H1 (cell line): Measurements from ENCODE around the gene FRK. TPM values are rescaled to one million over a fixed set of nuclear protein-coding genes. Genes with fewer than 3 reads are reported as not detected.

Experiments used
- CTCF ChIP-seq, 3 experiments: IDR thresholded peaks; 1 replicate in 2 of 3; 2 replicates in 1 of 3; pipeline versions ENCODE4 v1.5.1 to v1.6.1; 2011; ENCODE audit warnings: low read length in 3 of 3, mild to moderate bottlenecking in 3 of 3, inconsistent platforms in 2 of 3, low read depth in 1 of 3, moderate library complexity in 1 of 3; ENCODE audit not compliant: insufficient read depth in 1 of 3; ENCODE audit errors: control extremely low read depth in 1 of 3
- TBP ChIP-seq: IDR thresholded peaks from 2 replicates; pipeline ENCODE4 v1.6.1; 2011; ENCODE audit warnings: low read depth, low read length, improper control_type of control experiment
- polyA plus RNA-seq, 7 experiments: library from polyadenylated mRNA; depleted of rRNA in 3 of 7; stranded (reverse) in 5 of 7; unstranded in 2 of 7; fragments of >200 nt in 5 of 7; fragments of 200-250 nt in 2 of 7; gene quantifications; 1 replicate in 5 of 7; 2 replicates in 1 of 7; 4 replicates in 1 of 7; pipeline versions ENCODE4 v1.2.1 to v1.2.3, GENCODE V29; 2011 to 2013; ENCODE audit warnings: missing spikeins in 2 of 7, mixed read lengths in 2 of 7
- total RNA-seq: library from RNA; stranded (reverse); fragmentation: NEBNext Ultra II Directional; extraction: Animal tissue kit (Norgen Biotek cat#: 25700); gene quantifications from 2 replicates; pipeline ENCODE4 v1.2.1, GENCODE V29; 2021

The FRK gene
- total and polyA plus RNA-seq, 2 of the 8 experiments (the other 6 are each of a cell fraction or from before 2014, with no cell fraction given), result 0.11 to 0.24 TPM

- TF ChIP-seq CTCF (IDR thresholded peaks at IDR 0.05; ENCODE audit: control extremely low read depth in 1 of 3, insufficient read depth in 1 of 3, low read depth in 1 of 3, low read length in 3 of 3) (no peak), TBP (no peak)
Measured at GRCh38 chr6:116040993-116041392, 19.7 kb downstream of the FRK start (continued).
